NCI-H2171 treated with DMSO at 0.1 percent for 48 hours (cell line): ENCODE data around the gene DUSP22.

Source experiments
- DNase-seq: peaks from one replicate; lab custom pipeline; 2025; lab: John Stamatoyannopoulos, UW

The DUSP22 gene

GRCh38 chr6:311679-312220 lies 19.5 kb downstream of the DUSP22 start:
- DNase-seq, result no peak

- no peak for DNase-seq
Measured at GRCh38 chr6:313087-313486, 20.8 kb downstream of the DUSP22 start.

- DNase-seq, result no peak
Measured at GRCh38 chr6:313917-314316, 21.6 kb downstream of the DUSP22 start.

- DNase-seq, result no peak
Measured at GRCh38 chr6:314377-314776, 22.1 kb downstream of the DUSP22 start.

- DNase-seq, result no peak
Measured at GRCh38 chr6:315226-315625, 22.9 kb downstream of the DUSP22 start.

- no peak for DNase-seq
Measured at GRCh38 chr6:315921-316752, 23.9 kb downstream of the DUSP22 start.

GRCh38 chr6:316753-317038 lies 24.4 kb downstream of the DUSP22 start:
- no peak for DNase-seq

- DNase-seq, result no peak
Measured at GRCh38 chr6:317060-317447, 24.8 kb downstream of the DUSP22 start.

GRCh38 chr6:317448-318144 lies 25.3 kb downstream of the DUSP22 start:
- DNase-seq, result no peak

- DNase-seq, result no peak
Measured at GRCh38 chr6:318243-318890, 26.1 kb downstream of the DUSP22 start.

GRCh38 chr6:319177-320131 lies 27.2 kb downstream of the DUSP22 start:
- DNase-seq, result no peak

- DNase-seq, result no peak
Measured at GRCh38 chr6:320351-321157, 28.3 kb downstream of the DUSP22 start.

GRCh38 chr6:321158-321438 lies 28.8 kb downstream of the DUSP22 start:
- no peak for DNase-seq

- DNase-seq, result no peak
Measured at GRCh38 chr6:321536-322258, 29.4 kb downstream of the DUSP22 start.

GRCh38 chr6:322259-322930 lies 30.1 kb downstream of the DUSP22 start:
- DNase-seq, result no peak

GRCh38 chr6:322940-323729 lies 30.8 kb downstream of the DUSP22 start:
- no peak for DNase-seq

- no peak for DNase-seq
Measured at GRCh38 chr6:323730-324088, 31.4 kb downstream of the DUSP22 start.

- DNase-seq, result no peak
Measured at GRCh38 chr6:324116-324728, 31.9 kb downstream of the DUSP22 start.

GRCh38 chr6:324729-325125 lies 32.4 kb downstream of the DUSP22 start:
- DNase-seq, result no peak
